HG03175 (cell line): ENCODE measurements around the gene OXER1.

ENCODE experiments used
- ATAC-seq: cut with Tn5 transposase; IDR thresholded peaks from one replicate; pipeline ENCODE4 v1.9.1; 2021; ENCODE audit warnings: mild to moderate bottlenecking, moderate library complexity; ENCODE audit not compliant: unreplicated experiment

OXER1 gene

GRCh38 chr2:42713920-42714319, 50.0 kb downstream of the OXER1 start:
- ATAC-seq, result no peak

DNA sequence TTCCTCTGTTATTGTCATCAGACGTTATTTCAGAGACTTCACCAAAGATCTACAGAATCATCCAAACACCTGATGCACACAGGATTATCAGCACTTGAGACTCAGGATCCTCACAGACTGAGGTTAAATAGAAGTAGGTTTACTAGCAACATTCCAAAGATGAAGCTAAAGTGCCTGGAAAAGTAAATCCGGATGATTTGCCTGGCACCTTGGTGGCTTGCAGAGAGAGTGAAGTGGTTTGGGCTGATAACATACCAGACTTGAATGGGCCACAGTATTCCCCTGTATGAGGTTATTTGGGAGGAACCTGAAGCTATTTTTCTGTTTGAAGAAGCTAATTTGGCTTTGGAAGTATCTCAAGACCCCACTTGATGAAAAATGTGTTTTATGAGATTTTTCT, 51.0 kb downstream of the OXER1 start:
- ATAC-seq, result no peak
